Kidney (tissue), 14 donors: ENCODE data around the gene INO80. TPM values are rescaled to one million over a fixed set of nuclear protein-coding genes. Genes with fewer than 3 reads are reported as not detected.

ENCODE experiments used
- DNase-seq, 5 donors: peaks; one replicate each; pipeline ENCODE4 v3.0.0-alpha.2; 2013 to 2020
- FAIRE-seq: peaks from 2 replicates; lab custom pipeline; 2012; peaks lifted over from hg19 to GRCh38; lab: Jason Lieb, UNC
- H3K27ac ChIP-seq, 2 donors: one replicate each; pipeline ENCODE4 v1.7.0; 2013; ENCODE audit warnings: low read depth in 2 of 2, low read length in 2 of 2, inconsistent platforms in 1 of 2
- H3K27me3 ChIP-seq: one replicate; pipeline ENCODE4 v1.7.1; 2013; ENCODE audit warnings: low read length, inconsistent platforms; ENCODE audit not compliant: control insufficient read depth, insufficient read depth
- H3K36me3 ChIP-seq, 3 donors: one replicate each; pipeline versions ENCODE4 v1.7.0 to v1.7.1; 2013; ENCODE audit warnings: low read length in 3 of 3, control low read depth in 1 of 3, inconsistent platforms in 1 of 3; ENCODE audit not compliant: insufficient read depth in 3 of 3, control insufficient read depth in 2 of 3
- H3K4me1 ChIP-seq, 3 donors: one replicate each; pipeline versions ENCODE4 v1.7.0 to v1.7.1; 2013; ENCODE audit warnings: low read length in 3 of 3, inconsistent platforms in 1 of 3, low read depth in 1 of 3; ENCODE audit not compliant: control insufficient read depth in 2 of 3, insufficient read depth in 2 of 3
- H3K4me3 ChIP-seq, 3 donors: one replicate each; pipeline versions ENCODE4 v1.7.0 to v1.8.1; 2013; ENCODE audit warnings: low read length in 3 of 3, control low read depth in 1 of 3, inconsistent platforms in 1 of 3
- H3K9ac ChIP-seq, 3 donors: one replicate each; pipeline versions ENCODE4 v1.7.0 to v1.7.1; 2013; ENCODE audit warnings: low read length in 3 of 3, control low read depth in 1 of 3, inconsistent platforms in 1 of 3
- H3K9me3 ChIP-seq, 3 donors: one replicate each; pipeline versions ENCODE4 v1.7.0 to v1.7.1; 2013; ENCODE audit warnings: low read length in 3 of 3, control low read depth in 1 of 3, inconsistent platforms in 1 of 3; ENCODE audit not compliant: control insufficient read depth in 2 of 3, insufficient read depth in 1 of 3
- CTCF ChIP-seq: IDR thresholded peaks from 3 replicates; pipeline ENCODE4 v1.5.1; 2012; ENCODE audit warnings: mild to moderate bottlenecking, moderate library complexity, borderline replicate concordance; ENCODE audit not compliant: insufficient read depth; ENCODE audit errors: extremely low read depth
- intact Hi-C: fragments of 100-400 bp; cut with DNase I; formaldehyde crosslinking; loops from one replicate; pipeline ENCODE4 v1.11.1; 2022
- polyA plus RNA-seq: library from polyadenylated mRNA; stranded (reverse); fragments of 350-450 nt; fragmentation: Illumina TruSeq; extraction: RNeasy Lipid Tissue Mini Kit (QIAGEN cat#74804); gene quantifications from one replicate; pipeline ENCODE4 v1.2.3, GENCODE V29; 2014; ENCODE audit warnings: low read depth, low replicate concordance; ENCODE audit not compliant: insufficient read depth
- total RNA-seq: library from RNA; stranded (reverse); fragmentation: NEBNext Ultra II Directional; extraction: Animal tissue kit (Norgen Biotek cat#: 25700); gene quantifications from one replicate; pipeline ENCODE4 v1.2.1, GENCODE V29; 2021
- donor health status: control.
- donor health status: control.
- donor health status: control.
- donor health status: control.
- donor health status: control.
- donor health status: DM: yes; HTN: yes; CAD: no.
- donor health status: Normal renal cell carcinoma (clear cell type).

The INO80 gene
- total and polyA plus RNA-seq, 2 donors from 2014 or later = 6.0 to 27.3 TPM

GRCh38 chr15:40943764-40944365, 172.2 kb downstream of the INO80 start:
- H3K9me3 ChIP-seq = no peaks in the 10 kb centered on the region
- no peaks in the 10 kb centered on the region for H3K36me3 ChIP-seq
- TF ChIP-seq CTCF = no peak
- H3K4me1 ChIP-seq = peaks cover 0 to 16% (median 9%) of the 10 kb centered on the region in 3 donors
- DNase-seq (no peak), FAIRE-seq (no peak)
- H3K4me3 ChIP-seq = no peak overlapping the region
- no peaks in the 10 kb centered on the region for H3K27me3 ChIP-seq
- no peak overlapping the region for H3K9ac ChIP-seq
- intact Hi-C loops = no loop called here
- no peak overlapping the region for H3K27ac ChIP-seq

- no peaks in the 10 kb centered on the region for H3K27me3 ChIP-seq
- FAIRE-seq (no peak), DNase-seq (no peak)
- no peaks in the 10 kb centered on the region for H3K36me3 ChIP-seq
- peak overlapping the region in 1 of 3 donors; percentile 75 for H3K9ac ChIP-seq
- intact Hi-C loops = no loop called here
- H3K4me1 ChIP-seq = peaks cover 0 to 20% (median 9%) of the 10 kb centered on the region in 3 donors
- no peak for TF ChIP-seq CTCF
- H3K27ac ChIP-seq = no peak overlapping the region
- no peaks in the 10 kb centered on the region for H3K9me3 ChIP-seq
- peak overlapping the region in 1 of 3 donors; percentile 62 for H3K4me3 ChIP-seq
Measured at GRCh38 chr15:40942878-40943277, 173.2 kb downstream of the INO80 start.

- intact Hi-C loops = no loop called here
- no peaks in the 10 kb centered on the region for H3K36me3 ChIP-seq
- peaks cover 0 to 23% (median 9%) of the 10 kb centered on the region in 3 donors for H3K4me1 ChIP-seq
- FAIRE-seq (no peak), DNase-seq (peak in 1 of 5 donors; percentile 55)
- no peaks in the 10 kb centered on the region for H3K9me3 ChIP-seq
- no peak for TF ChIP-seq CTCF
- H3K27ac ChIP-seq = peak overlapping the region; percentile 51 to 85
- H3K4me3 ChIP-seq = peak overlapping the region in 2 of 3 donors; percentile 57 to 62
- H3K27me3 ChIP-seq = no peaks in the 10 kb centered on the region
- H3K9ac ChIP-seq = peak overlapping the region in 2 of 3 donors; percentile 43 to 75
Measured at GRCh38 chr15:40942337-40942854, 173.7 kb downstream of the INO80 start.
